ENCODE results near the gene OR2A14.
"Not testable (repeated sequence)": the region's sequence is repeated elsewhere in the genome, so short reads cannot be mapped to it uniquely, and the experiment has no call there.

OR2A14 gene

GRCh38 chr7:144148224-144148827 is 25.4 kb downstream of the OR2A14 start:
- no peak for DNase-seq (ENCODE audit: low spot score)

GRCh38 chr7:144158861-144159260 is 35.9 kb downstream of the OR2A14 start:
- no peak for DNase-seq (ENCODE audit: low spot score)

GRCh38 chr7:144164784-144165183 is 41.8 kb downstream of the OR2A14 start:
- no peak for DNase-seq (ENCODE audit: low spot score)

GRCh38 chr7:144171594-144172350 is 48.8 kb downstream of the OR2A14 start:
- DNase-seq (ENCODE audit: low spot score) = not testable (repeated sequence)

- no peak for DNase-seq (ENCODE audit: low spot score)
Observed at GRCh38 chr7:144174613-144175012, 51.6 kb downstream of the OR2A14 start.

GRCh38 chr7:144178380-144179164 is 55.6 kb downstream of the OR2A14 start:
- DNase-seq (ENCODE audit: low spot score) = peak; percentile 11

- not testable (repeated sequence) for DNase-seq (ENCODE audit: low spot score)
Observed at GRCh38 chr7:144179165-144179479, 56.1 kb downstream of the OR2A14 start.
